HG02623 (cell line): ENCODE data around the gene MINDY1.

Source experiments
- ATAC-seq: cut with Tn5 transposase; IDR thresholded peaks from one replicate; pipeline ENCODE4 v1.9.1; 2021; ENCODE audit warnings: moderate library complexity; ENCODE audit not compliant: unreplicated experiment

The MINDY1 gene

DNA sequence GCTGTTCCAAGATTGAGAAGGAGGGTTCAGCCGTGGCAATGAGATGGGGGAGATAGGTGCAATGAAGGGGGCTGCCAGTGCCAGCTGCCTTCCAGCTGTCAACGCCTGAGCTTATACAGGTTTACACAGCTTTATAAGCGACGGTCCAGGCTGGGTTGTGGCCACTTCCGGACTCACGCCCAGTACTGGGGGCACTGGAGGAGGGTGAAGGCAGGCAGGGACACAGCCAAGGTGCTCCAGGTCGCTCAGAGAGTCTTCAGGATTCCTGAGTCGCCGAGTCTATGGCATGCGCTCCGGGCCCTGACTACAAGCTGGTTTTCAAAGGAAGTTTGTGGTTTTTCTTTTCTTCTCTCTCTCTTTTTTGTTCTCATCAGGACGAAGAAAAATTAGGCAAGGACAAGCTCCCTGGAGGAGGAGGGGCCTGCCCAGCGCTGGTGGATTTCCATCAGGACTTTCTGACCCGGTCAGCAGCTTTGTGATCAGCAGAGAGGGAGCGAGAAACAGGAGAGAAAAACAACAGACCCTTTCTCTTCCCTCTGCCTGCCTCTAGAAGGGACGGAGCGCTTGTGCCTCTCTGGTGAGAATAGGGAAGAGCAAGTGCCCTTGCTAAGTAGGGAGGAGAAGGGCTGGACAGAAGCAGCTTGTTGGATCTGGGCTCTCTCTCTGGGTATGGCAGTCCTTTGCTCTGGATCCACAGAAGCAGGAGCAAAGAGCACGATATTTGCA lies at the start of gene MINDY1:
MINDY1 (minus strand) TSS at position 576 of the 726 bp plus-strand sequence. CDS start 4,285 bp downstream, outside the sequence.
- no peak for ATAC-seq

- ATAC-seq = no peak
Observed at GRCh38 chr1:151056149-151056548, 49.4 kb upstream of the MINDY1 start.

DNA sequence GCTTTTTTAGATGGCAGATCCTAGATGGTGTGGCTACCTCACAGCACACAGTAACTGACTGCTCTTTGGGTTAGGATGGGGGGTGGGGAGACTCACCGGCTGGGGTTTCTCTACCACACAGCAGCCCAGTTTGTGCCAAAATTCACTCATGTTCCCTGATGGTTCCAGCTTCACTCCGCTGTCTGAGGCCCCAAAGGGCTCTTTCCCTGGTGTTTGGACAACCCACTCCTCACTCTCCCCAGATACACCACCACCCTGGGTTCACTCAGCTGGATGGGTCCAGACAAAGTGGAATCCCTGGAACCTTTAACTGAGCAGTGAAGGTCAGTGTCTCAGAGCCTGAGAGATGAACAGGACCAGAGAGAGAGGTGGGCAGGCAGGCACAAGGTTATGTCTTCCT lies 48.9 kb upstream of the MINDY1 start:
- no peak for ATAC-seq

GRCh38 chr1:151054971-151055547 lies 48.4 kb upstream of the MINDY1 start:
- no peak for ATAC-seq

- ATAC-seq = no peak
Observed at GRCh38 chr1:151051356-151052009, 44.8 kb upstream of the MINDY1 start.

DNA sequence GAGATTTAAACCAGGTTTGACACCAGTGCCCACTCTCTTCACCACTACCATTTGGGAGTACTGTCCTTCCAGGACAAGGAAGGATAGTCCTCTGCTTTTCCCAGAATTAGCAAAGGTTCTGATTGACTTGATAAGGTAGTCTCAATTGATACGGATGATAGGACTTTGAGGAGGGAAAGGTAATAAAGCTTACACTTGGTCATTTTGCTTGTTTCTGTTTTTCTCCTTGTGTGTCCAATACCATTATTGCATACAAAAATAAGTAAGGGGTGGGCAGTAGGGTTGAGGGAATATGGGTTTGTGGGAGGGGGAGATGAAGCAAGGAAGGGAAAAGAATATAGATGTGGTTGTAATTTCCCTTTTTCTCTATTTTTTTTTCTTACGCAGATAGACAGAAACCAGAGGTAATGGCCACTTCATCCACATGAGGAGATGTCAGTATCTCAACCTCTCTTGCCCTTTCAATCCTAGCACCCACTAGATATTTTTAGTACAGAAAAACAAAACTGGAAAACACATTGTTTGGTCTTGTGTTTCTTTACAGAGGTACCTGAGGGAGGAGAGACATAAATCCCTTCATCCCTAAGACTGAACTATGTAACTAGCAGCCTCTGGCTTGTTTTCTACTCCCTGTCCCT lies 43.5 kb upstream of the MINDY1 start:
- no peak for ATAC-seq

- ATAC-seq = no peak
Observed at GRCh38 chr1:151049458-151049857, 42.8 kb upstream of the MINDY1 start.

- no peak for ATAC-seq
Observed at GRCh38 chr1:151048645-151049032, 41.9 kb upstream of the MINDY1 start.

DNA sequence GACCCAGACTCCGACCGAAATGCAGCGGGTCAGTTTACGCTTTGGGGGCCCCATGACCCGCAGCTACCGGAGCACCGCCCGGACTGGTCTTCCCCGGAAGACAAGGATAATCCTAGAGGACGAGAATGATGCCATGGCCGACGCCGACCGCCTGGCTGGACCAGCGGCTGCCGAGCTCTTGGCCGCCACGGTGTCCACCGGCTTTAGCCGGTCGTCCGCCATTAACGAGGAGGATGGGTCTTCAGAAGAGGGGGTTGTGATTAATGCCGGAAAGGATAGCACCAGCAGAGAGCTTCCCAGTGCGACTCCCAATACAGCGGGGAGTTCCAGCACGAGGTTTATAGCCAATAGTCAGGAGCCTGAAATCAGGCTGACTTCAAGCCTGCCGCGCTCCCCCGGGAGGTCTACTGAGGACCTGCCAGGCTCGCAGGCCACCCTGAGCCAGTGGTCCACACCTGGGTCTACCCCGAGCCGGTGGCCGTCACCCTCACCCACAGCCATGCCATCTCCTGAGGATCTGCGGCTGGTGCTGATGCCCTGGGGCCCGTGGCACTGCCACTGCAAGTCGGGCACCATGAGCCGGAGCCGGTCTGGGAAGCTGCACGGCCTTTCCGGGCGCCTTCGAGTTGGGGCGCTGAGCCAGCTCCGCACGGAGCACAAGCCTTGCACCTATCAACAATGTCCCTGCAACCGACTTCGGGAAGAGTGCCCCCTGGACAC lies 41.4 kb upstream of the MINDY1 start:
- peak; percentile 52 for ATAC-seq

- ATAC-seq = peak; percentile 59
Observed at GRCh38 chr1:151047591-151047924, 40.9 kb upstream of the MINDY1 start, which contains the start of gene C1orf56. C1orf56 (plus strand) TSS chr1:151047751; CDS start chr1:151047848, 97 bp downstream.

DNA sequence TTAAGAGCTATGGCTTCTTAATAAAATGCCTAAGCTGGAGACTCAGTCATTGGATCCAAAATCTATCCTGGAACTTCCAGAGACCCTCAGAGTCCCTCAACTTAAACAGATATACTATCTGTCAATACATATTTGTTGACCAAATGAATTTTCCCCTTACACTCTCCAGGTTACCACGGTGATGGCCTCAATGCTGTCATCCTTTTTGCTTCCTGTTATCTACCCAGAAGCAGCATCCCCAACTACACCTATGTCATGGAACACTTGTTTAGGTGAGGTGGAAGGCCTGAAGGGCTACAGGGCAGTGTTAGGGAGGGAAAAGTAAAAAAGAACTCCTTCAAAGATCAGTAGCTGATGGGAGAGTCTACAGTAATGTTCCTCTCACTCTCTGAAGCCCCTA lies 36.5 kb upstream of the MINDY1 start:
- ATAC-seq = no peak

GRCh38 chr1:151039521-151039920 lies 32.8 kb upstream of the MINDY1 start:
- ATAC-seq = no peak

GRCh38 chr1:151037032-151037431 lies 30.3 kb upstream of the MINDY1 start:
- no peak for ATAC-seq

GRCh38 chr1:151036356-151036755 lies 29.7 kb upstream of the MINDY1 start, which contains the start of gene BNIPL:
BNIPL (plus strand) TSS chr1:151036586; CDS start chr1:151036726, 140 bp downstream.
- no peak for ATAC-seq

DNA sequence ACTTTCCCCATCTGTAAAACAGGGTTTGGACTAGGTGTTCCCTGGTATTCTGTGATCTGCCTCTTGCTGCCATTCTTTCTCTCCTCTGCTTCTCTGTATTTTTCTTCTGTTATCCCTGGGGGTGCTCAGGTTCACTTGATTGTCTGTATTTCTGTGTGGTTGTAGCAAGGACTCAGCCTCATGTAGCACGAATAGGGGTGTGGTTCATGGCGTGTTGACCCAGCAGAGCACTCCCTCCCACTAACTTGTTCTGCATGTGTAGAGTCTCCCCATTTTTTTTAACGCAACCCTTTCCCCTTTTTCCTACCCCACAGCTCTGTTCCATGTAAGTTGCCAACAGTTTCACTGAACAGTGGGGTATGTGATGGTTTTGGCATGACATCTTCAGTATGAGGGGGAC lies 28.5 kb upstream of the MINDY1 start:
- no peak for ATAC-seq

DNA sequence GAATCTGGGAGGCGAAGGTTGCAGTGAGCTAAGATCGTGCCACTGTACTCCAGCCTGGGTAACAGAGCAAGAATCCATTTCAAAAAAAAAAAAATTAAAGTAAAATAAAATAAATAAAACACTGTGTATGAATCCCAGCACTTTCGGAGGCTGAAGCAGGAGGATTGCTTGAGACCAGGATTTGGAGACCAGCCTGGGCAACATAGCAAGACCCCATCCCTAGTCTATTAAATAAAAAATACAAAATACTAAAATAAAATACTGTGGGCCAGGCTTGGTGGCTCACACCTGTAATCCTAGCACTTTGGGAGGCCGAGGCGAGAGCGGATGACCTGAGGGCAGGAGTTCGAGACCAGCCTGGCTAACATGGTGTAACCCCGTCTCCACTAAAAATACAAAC lies 25.5 kb upstream of the MINDY1 start:
- no peak for ATAC-seq

DNA sequence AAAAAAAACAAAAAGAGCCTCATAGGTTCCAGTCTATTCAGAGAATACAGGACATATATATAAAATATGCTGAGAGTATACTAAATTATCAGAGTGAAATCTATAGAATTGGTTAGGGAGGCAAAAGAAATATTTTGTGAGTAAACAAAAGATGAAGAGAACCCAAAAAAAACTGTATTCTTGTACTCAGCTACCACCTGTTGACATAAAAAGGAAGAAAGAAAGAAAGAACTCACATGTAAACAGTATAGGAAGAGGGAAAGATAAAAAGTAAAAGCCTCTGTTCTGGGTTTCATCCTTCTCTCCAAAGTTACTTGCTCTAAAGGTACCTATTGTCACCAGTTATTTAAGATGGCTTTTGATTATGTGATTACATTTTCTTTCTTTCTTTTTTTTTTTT lies 19.8 kb upstream of the MINDY1 start:
- ATAC-seq = no peak

DNA sequence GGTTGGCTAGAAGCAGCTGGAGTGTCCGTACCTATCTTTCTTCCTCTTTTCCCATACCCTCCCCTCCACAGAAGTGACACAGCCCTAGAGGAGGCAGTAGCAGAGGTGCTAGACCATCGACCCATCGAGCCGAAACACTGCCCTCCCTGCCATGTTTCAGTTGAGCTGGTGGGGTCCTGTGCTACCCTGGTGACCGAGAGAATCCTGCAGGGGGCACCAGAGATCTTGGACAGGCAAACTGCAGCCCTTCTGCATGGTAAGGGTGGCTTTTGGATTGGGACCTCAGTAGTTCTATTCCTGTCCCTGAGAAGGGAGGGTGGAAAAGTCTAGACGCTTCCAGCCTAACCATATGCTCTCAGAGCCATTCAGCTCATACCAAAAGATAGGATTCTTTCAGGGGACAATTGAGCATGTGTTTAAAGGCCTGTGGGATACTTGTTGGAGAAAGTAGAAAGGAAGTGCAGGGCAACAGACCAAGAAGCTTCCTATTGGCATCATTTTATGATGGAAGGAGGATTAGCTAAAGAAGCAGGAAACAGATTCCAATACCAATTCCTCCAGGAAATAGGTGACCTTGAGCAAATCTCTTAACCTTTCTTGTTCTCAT lies 17.9 kb upstream of the MINDY1 start:
- ATAC-seq = peak; percentile 57

DNA sequence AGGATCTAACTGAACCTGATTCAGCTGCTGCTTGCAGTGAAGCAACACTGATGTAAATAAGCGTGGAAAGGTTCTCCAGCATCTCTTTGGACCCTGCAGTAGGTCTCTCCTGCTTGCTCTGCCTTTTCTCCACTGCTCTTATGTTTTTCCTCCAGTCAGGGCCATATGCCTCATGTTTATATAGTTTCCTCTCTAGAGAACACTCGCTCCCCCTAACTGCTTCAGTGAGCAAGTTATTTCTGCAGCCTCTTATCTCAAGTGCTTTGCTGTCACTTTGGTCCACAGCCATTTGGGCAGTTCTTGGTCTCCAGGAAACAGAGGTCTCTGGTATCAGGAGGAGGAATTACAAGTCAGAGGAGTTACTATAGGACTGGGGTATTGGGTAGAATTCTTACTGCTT lies 6.8 kb upstream of the MINDY1 start:
- ATAC-seq = no peak

- ATAC-seq = no peak
Observed at GRCh38 chr1:151012684-151013471, 6.2 kb upstream of the MINDY1 start.
